Measurements from ENCODE around the gene GAPVD1.
A peak's percentile ranks its signal among the peaks of the same experiment; 100 is the strongest.
"Not testable (repeated sequence)": the region's sequence is repeated elsewhere in the genome, so short reads cannot be mapped to it uniquely, and the experiment has no call there.

The GAPVD1 gene

DNA sequence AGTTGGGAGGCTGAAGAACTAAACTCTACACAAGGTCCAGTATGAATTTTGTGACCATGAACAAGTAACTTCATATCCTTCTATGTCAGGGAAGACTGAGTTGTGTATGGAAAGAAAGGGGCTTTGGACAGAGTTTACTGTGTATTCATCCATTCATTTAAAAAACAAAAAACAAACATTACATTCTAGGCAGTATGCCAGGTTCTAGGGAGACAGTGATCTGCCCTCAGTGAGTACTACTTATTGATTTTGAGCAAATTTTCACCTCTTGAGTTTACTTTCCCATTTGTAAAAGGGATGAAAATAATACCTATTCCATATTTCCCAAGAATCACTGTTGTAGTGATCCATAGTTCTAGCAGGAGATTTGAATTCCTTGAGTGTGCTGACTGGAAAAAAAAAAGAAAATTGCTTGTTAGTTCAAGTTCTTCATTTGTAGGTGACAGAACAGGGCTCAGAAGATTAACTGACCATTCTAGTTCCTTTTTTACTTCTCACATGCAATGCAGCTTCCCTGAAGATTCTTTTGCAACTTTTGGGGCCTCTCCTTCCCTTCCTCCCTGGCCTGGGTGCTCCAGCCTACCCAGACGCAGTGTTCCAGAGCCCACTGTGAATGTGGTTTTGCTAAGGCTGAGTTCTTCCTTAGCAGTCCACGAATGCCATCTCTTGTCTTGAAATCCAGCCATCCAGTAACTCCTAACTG is 2.6 kb upstream of the GAPVD1 start:
- no peaks in the 10 kb centered on the region for H3K27me3 ChIP-seq (replicated peaks; ENCODE audit: control insufficient read depth, insufficient read depth, low read length)
- H3K9me3 ChIP-seq (ENCODE audit: control insufficient read depth, low read length) = no peaks in the 10 kb centered on the region
- peaks cover 20% of the 10 kb centered on the region for H3K4me1 ChIP-seq (ENCODE audit: control insufficient read depth, insufficient read depth, low read length)
- H3K9ac ChIP-seq (ENCODE audit: low read length) = no peak overlapping the region
- H3K4me3 ChIP-seq (ENCODE audit: low read length) = no peak overlapping the region
- H3K36me3 ChIP-seq (ENCODE audit: control insufficient read depth, insufficient read depth, low read length, severe bottlenecking) = no peaks in the 10 kb centered on the region
- no peak for DNase-seq (ENCODE audit: low read depth)

DNA sequence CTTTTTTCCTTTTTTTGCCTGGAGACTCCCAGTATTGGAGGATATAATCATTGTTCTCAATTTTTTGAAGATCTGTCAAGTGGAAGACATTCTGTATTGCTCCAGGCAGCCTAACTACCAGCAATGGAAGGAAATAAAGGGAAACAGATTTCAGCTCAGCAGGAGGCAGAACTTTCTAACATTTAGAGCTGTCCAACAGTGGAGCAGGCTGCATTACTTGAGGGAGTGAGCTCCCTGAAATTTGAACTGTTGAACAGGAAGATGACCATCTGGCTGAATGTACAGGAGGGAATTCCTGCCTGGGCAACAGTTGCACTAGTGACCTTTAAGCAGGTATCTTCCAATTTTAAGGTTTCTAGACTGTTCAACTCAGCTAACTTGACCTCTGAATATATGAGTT is 1.1 kb upstream of the GAPVD1 start:
- Histone ChIP-seq H3K4me1 (ENCODE audit: control insufficient read depth, insufficient read depth, low read length) (peaks cover 22% of the 10 kb centered on the region), H3K27me3 (replicated peaks; ENCODE audit: control insufficient read depth, insufficient read depth, low read length) (no peaks in the 10 kb centered on the region), H3K4me3 (ENCODE audit: low read length) (no peak overlapping the region), H3K9ac (ENCODE audit: low read length) (no peak overlapping the region), H3K36me3 (ENCODE audit: control insufficient read depth, insufficient read depth, low read length, severe bottlenecking) (no peaks in the 10 kb centered on the region), H3K9me3 (ENCODE audit: control insufficient read depth, low read length) (no peaks in the 10 kb centered on the region)
- DNase-seq (ENCODE audit: low read depth) = peak; percentile 69

DNA sequence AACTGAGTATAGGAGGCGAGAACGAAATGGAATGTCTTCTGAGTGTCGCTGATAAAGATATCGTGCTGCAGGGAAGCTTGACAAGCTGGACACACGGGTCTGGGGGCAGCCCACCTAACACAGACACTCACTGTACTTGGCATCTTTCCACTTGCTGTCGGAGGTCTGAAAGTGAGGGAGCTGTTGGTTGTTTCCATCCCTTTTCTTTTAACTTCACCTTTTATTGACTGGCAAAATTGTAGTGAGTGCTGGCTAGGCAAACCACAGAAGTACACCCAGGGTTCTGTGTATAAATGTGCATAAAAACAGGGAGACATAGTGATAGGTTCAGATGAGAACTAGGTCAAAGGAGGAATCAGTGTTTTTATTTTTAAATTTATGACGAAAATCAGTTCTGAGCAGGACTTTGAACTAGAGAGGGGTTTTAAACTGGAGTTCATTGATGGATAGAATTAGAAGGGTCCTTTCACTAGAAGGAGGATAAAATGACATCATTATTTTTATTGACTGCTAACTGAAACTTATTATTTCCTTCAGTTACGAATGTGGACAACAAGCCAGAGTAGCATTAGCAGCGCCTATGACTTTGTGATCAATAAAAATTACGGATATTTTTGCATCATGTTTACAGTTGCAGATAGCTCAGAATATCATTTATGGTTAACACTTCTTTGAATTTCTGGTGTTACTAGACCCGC is 817 bp downstream of the GAPVD1 start:
- Histone ChIP-seq H3K9ac (ENCODE audit: low read length) (peak overlapping the region; percentile 98), H3K27me3 (replicated peaks; ENCODE audit: control insufficient read depth, insufficient read depth, low read length) (no peaks in the 10 kb centered on the region), H3K36me3 (ENCODE audit: control insufficient read depth, insufficient read depth, low read length, severe bottlenecking) (peaks cover 6% of the 10 kb centered on the region), H3K4me3 (ENCODE audit: low read length) (peak overlapping the region; percentile 95), H3K9me3 (ENCODE audit: control insufficient read depth, low read length) (no peaks in the 10 kb centered on the region), H3K4me1 (ENCODE audit: control insufficient read depth, insufficient read depth, low read length) (peaks cover 22% of the 10 kb centered on the region)
- no peak for DNase-seq (ENCODE audit: low read depth)

- H3K36me3 ChIP-seq (ENCODE audit: control insufficient read depth, insufficient read depth, low read length, severe bottlenecking); H3K9me3 ChIP-seq (ENCODE audit: control insufficient read depth, low read length); DNase-seq (ENCODE audit: low read depth); H3K9ac ChIP-seq (ENCODE audit: low read length); H3K27me3 ChIP-seq (replicated peaks; ENCODE audit: control insufficient read depth, insufficient read depth, low read length); H3K4me3 ChIP-seq (ENCODE audit: low read length): not testable (repeated sequence)
- peaks cover 27% of the 10 kb centered on the region for H3K4me1 ChIP-seq (ENCODE audit: control insufficient read depth, insufficient read depth, low read length)
Observed at GRCh38 chr9:125264068-125264467, 2.4 kb downstream of the GAPVD1 start.

GRCh38 chr9:125268394-125269013 is 6.9 kb downstream of the GAPVD1 start:
- H3K36me3 ChIP-seq (ENCODE audit: control insufficient read depth, insufficient read depth, low read length, severe bottlenecking) = peaks cover 13% of the 10 kb centered on the region
- H3K9ac ChIP-seq (ENCODE audit: low read length) = no peak overlapping the region
- no peak overlapping the region for H3K4me3 ChIP-seq (ENCODE audit: low read length)
- H3K4me1 ChIP-seq (ENCODE audit: control insufficient read depth, insufficient read depth, low read length) = peaks cover 24% of the 10 kb centered on the region
- no peaks in the 10 kb centered on the region for H3K27me3 ChIP-seq (replicated peaks; ENCODE audit: control insufficient read depth, insufficient read depth, low read length)
- DNase-seq (ENCODE audit: low read depth) = no peak
- no peaks in the 10 kb centered on the region for H3K9me3 ChIP-seq (ENCODE audit: control insufficient read depth, low read length)

DNA sequence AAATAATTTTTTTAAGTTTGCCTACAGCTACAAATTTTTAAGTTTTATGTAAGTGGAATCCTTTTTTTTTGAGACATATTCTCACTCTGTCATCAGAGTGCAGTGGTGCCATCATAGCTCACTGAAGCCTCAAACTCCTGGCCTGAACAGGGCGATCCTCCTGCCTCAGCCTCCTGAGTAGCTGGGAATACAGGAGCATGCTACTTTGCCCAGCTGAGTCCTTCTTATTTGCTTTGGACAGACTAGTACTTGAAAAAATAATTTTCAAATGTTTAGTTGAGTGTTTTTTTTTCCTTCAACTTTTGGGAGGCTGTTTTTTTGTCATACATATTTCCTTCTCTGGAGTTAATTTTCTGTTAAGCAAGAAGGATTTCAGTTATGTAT is 7.4 kb downstream of the GAPVD1 start:
- peaks cover 13% of the 10 kb centered on the region for H3K36me3 ChIP-seq (ENCODE audit: control insufficient read depth, insufficient read depth, low read length, severe bottlenecking)
- no peak overlapping the region for H3K4me3 ChIP-seq (ENCODE audit: low read length)
- H3K4me1 ChIP-seq (ENCODE audit: control insufficient read depth, insufficient read depth, low read length) = peaks cover 20% of the 10 kb centered on the region
- DNase-seq (ENCODE audit: low read depth) = no peak
- no peaks in the 10 kb centered on the region for H3K27me3 ChIP-seq (replicated peaks; ENCODE audit: control insufficient read depth, insufficient read depth, low read length)
- no peaks in the 10 kb centered on the region for H3K9me3 ChIP-seq (ENCODE audit: control insufficient read depth, low read length)
- no peak overlapping the region for H3K9ac ChIP-seq (ENCODE audit: low read length)

GRCh38 chr9:125271081-125271480 is 9.5 kb downstream of the GAPVD1 start:
- Histone ChIP-seq H3K4me3 (ENCODE audit: low read length) (no peak overlapping the region), H3K36me3 (ENCODE audit: control insufficient read depth, insufficient read depth, low read length, severe bottlenecking) (peaks cover 13% of the 10 kb centered on the region)

DNA sequence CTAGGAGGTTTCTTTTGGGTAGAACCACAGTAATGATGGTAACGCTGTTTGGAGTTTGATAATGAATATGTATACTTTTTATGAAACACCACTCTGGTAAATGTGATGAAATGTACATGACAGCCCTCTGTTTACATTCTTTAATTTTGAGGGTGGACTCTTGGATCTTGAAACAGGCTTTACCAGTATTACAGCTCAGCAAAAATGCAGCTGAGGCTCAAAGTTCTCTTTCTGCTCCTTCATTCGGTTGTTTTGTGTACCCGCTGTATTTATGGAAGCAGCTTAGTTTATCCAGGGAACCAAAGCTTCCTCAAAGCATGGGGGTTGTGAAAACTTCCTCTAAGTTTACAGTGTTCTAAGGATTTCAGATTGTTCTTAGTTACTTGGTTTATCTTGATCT is 11.1 kb downstream of the GAPVD1 start:
- H3K4me3 ChIP-seq (ENCODE audit: low read length) = no peak overlapping the region
- H3K36me3 ChIP-seq (ENCODE audit: control insufficient read depth, insufficient read depth, low read length, severe bottlenecking) = peaks cover 7% of the 10 kb centered on the region
- H3K4me1 ChIP-seq (ENCODE audit: control insufficient read depth, insufficient read depth, low read length) = peaks cover 26% of the 10 kb centered on the region
- peak; percentile 67 for DNase-seq (ENCODE audit: low read depth)
- no peaks in the 10 kb centered on the region for H3K9me3 ChIP-seq (ENCODE audit: control insufficient read depth, low read length)
- H3K9ac ChIP-seq (ENCODE audit: low read length) = no peak overlapping the region
- H3K27me3 ChIP-seq (replicated peaks; ENCODE audit: control insufficient read depth, insufficient read depth, low read length) = no peaks in the 10 kb centered on the region

More at GRCh38 chr9:125271081-125271480, 9.5 kb downstream of the GAPVD1 start:
- H3K27me3 ChIP-seq (replicated peaks; ENCODE audit: control insufficient read depth, insufficient read depth, low read length) = no peaks in the 10 kb centered on the region
- no peak overlapping the region for H3K9ac ChIP-seq (ENCODE audit: low read length)
- DNase-seq (ENCODE audit: low read depth) = no peak
- peaks cover 20% of the 10 kb centered on the region for H3K4me1 ChIP-seq (ENCODE audit: control insufficient read depth, insufficient read depth, low read length)
- H3K9me3 ChIP-seq (ENCODE audit: control insufficient read depth, low read length) = no peaks in the 10 kb centered on the region

DNA sequence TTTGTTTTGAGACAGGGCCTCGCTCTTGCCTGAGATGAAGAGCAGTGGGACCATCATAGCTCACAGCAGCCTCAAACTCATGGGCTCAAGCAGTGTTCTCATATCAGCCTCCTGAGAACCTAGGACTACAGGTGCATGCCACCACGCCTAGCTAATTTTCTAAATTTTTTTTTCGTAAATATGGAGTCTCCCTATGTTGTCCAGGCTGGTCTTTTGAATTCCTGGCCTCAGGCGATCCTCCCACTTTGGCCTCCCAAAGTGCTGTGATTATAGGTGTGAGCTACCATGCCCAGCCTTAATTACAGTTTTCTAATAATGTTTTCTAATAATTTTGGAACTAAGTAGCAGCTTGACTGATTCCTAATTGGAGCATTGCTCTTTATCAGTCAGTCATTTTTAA is 15.1 kb downstream of the GAPVD1 start:
- Histone ChIP-seq H3K4me1 (ENCODE audit: control insufficient read depth, insufficient read depth, low read length) (peaks cover 26% of the 10 kb centered on the region), H3K27me3 (replicated peaks; ENCODE audit: control insufficient read depth, insufficient read depth, low read length) (no peaks in the 10 kb centered on the region), H3K36me3 (ENCODE audit: control insufficient read depth, insufficient read depth, low read length, severe bottlenecking) (peaks cover 7% of the 10 kb centered on the region), H3K4me3 (ENCODE audit: low read length) (no peak overlapping the region), H3K9ac (ENCODE audit: low read length) (no peak overlapping the region), H3K9me3 (ENCODE audit: control insufficient read depth, low read length) (no peaks in the 10 kb centered on the region)
- no peak for DNase-seq (ENCODE audit: low read depth)

DNA sequence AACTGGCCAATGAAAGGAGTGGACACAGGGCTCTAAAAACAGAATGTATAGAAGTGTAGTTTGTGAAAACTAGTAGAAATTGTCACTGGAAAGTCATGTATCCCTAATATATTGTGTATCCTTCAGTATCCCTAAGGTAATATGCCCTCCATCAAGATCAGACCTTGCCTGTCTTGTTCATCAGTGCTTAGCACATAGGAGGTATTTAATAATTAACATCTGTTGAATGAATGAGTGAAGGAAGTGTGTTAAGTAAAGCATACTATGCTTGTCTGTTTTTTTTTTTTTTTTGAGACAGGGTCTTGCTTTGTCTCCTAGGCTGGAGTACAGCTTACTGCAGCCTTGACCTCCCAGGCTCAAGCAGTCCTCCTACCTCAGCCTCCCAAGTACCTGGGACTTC is 15.8 kb downstream of the GAPVD1 start:
- Histone ChIP-seq H3K36me3 (ENCODE audit: control insufficient read depth, insufficient read depth, low read length, severe bottlenecking) (peaks cover under 1% of the 10 kb centered on the region), H3K27me3 (replicated peaks; ENCODE audit: control insufficient read depth, insufficient read depth, low read length) (no peaks in the 10 kb centered on the region), H3K9me3 (ENCODE audit: control insufficient read depth, low read length) (no peaks in the 10 kb centered on the region), H3K9ac (ENCODE audit: low read length) (no peak overlapping the region), H3K4me3 (ENCODE audit: low read length) (no peak overlapping the region), H3K4me1 (ENCODE audit: control insufficient read depth, insufficient read depth, low read length) (peaks cover 28% of the 10 kb centered on the region)
- DNase-seq (ENCODE audit: low read depth) = no peak

- peaks cover 9% of the 10 kb centered on the region for H3K36me3 ChIP-seq (ENCODE audit: control insufficient read depth, insufficient read depth, low read length, severe bottlenecking)
- H3K9ac ChIP-seq (ENCODE audit: low read length) = no peak overlapping the region
- no peaks in the 10 kb centered on the region for H3K9me3 ChIP-seq (ENCODE audit: control insufficient read depth, low read length)
- no peaks in the 10 kb centered on the region for H3K27me3 ChIP-seq (replicated peaks; ENCODE audit: control insufficient read depth, insufficient read depth, low read length)
- peaks cover 23% of the 10 kb centered on the region for H3K4me1 ChIP-seq (ENCODE audit: control insufficient read depth, insufficient read depth, low read length)
- H3K4me3 ChIP-seq (ENCODE audit: low read length) = no peak overlapping the region
- no peak for DNase-seq (ENCODE audit: low read depth)
Observed at GRCh38 chr9:125280945-125281344, 19.3 kb downstream of the GAPVD1 start.

All from adipocyte (in vitro differentiated cells).